Measurements from ENCODE around the gene HAPLN2. TPM values are rescaled to one million over a fixed set of nuclear protein-coding genes. Genes with fewer than 3 reads are reported as not detected.
A peak's percentile ranks its signal among the peaks of the same experiment; 100 is the strongest.

HAPLN2 gene
- total RNA-seq, 2 donors from 2014 or later, result 1.2 TPM; not detected in 1

GRCh38 chr1:156659661-156659987, 40.4 kb downstream of the HAPLN2 start:
- H3K27ac ChIP-seq, result peak overlapping the region; percentile 17 to 65
- ATAC-seq (ENCODE audit: insufficient number of reproducible peaks, low FRiP score, low read depth), result no peak
- DNase-seq (ENCODE audit: low spot score), result no peak
- no peaks in the 10 kb centered on the region for H3K9me3 ChIP-seq
- H3K4me1 ChIP-seq (ENCODE audit: control insufficient read depth in 1 of 2, low read depth in 2 of 2), result peaks cover 54 to 77% of the 10 kb centered on the region in 2 donors
- no peaks in the 10 kb centered on the region for H3K27me3 ChIP-seq (replicated peaks; ENCODE audit: insufficient read depth)
- H3K4me3 ChIP-seq, result peak overlapping the region; percentile 27
- H3K36me3 ChIP-seq, result no peaks in the 10 kb centered on the region
- TF ChIP-seq, protein P1, sequence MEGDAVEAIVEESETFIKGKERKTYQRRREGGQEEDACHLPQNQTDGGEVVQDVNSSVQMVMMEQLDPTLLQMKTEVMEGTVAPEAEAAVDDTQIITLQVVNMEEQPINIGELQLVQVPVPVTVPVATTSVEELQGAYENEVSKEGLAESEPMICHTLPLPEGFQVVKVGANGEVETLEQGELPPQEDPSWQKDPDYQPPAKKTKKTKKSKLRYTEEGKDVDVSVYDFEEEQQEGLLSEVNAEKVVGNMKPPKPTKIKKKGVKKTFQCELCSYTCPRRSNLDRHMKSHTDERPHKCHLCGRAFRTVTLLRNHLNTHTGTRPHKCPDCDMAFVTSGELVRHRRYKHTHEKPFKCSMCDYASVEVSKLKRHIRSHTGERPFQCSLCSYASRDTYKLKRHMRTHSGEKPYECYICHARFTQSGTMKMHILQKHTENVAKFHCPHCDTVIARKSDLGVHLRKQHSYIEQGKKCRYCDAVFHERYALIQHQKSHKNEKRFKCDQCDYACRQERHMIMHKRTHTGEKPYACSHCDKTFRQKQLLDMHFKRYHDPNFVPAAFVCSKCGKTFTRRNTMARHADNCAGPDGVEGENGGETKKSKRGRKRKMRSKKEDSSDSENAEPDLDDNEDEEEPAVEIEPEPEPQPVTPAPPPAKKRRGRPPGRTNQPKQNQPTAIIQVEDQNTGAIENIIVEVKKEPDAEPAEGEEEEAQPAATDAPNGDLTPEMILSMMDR (IDR thresholded peaks at IDR 0.05), result no peak

GRCh38 chr1:156659988-156660751, 41.0 kb downstream of the HAPLN2 start:
- ATAC-seq (ENCODE audit: insufficient number of reproducible peaks, low FRiP score, low read depth) (peak; percentile 91), DNase-seq (ENCODE audit: low spot score) (peak; percentile 93)
- H3K9me3 ChIP-seq, result no peaks in the 10 kb centered on the region
- peak overlapping the region; percentile 88 to 94 for H3K27ac ChIP-seq
- peak overlapping the region; percentile 27 for H3K4me3 ChIP-seq
- TF ChIP-seq, protein P1 (IDR thresholded peaks at IDR 0.05), result peak; percentile 100
- H3K27me3 ChIP-seq (replicated peaks; ENCODE audit: insufficient read depth), result no peaks in the 10 kb centered on the region
- no peaks in the 10 kb centered on the region for H3K36me3 ChIP-seq
- peaks cover 58 to 83% of the 10 kb centered on the region in 2 donors for H3K4me1 ChIP-seq (ENCODE audit: control insufficient read depth in 1 of 2, low read depth in 2 of 2)

DNA sequence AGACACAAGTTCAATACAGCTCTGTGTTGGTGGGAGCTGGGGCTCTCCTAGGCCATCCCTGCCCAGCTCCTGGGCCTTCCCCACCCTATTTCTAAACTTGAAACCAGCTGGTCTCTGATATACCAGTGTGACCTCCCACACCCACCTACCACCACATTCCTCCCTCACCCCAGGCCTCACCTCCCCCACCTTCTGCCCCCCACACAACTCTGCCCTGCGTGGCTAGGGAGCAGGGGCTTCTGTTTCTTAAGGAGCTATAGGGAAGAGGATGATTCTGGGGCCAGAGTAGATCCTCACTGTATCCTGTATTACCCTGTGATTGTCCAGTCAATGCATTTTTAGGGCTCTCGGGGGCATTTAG, 41.5 kb downstream of the HAPLN2 start:
- H3K9me3 ChIP-seq, result no peaks in the 10 kb centered on the region
- no peaks in the 10 kb centered on the region for H3K27me3 ChIP-seq (replicated peaks; ENCODE audit: insufficient read depth)
- DNase-seq (ENCODE audit: low spot score) (no peak), ATAC-seq (ENCODE audit: insufficient number of reproducible peaks, low FRiP score, low read depth) (no peak)
- TF ChIP-seq, protein P1 (IDR thresholded peaks at IDR 0.05), result no peak
- H3K27ac ChIP-seq, result peak overlapping the region; percentile 88 to 94
- H3K4me3 ChIP-seq, result peak overlapping the region; percentile 56
- H3K4me1 ChIP-seq (ENCODE audit: control insufficient read depth in 1 of 2, low read depth in 2 of 2), result peaks cover 63 to 88% of the 10 kb centered on the region in 2 donors
- H3K36me3 ChIP-seq, result no peaks in the 10 kb centered on the region

DNA sequence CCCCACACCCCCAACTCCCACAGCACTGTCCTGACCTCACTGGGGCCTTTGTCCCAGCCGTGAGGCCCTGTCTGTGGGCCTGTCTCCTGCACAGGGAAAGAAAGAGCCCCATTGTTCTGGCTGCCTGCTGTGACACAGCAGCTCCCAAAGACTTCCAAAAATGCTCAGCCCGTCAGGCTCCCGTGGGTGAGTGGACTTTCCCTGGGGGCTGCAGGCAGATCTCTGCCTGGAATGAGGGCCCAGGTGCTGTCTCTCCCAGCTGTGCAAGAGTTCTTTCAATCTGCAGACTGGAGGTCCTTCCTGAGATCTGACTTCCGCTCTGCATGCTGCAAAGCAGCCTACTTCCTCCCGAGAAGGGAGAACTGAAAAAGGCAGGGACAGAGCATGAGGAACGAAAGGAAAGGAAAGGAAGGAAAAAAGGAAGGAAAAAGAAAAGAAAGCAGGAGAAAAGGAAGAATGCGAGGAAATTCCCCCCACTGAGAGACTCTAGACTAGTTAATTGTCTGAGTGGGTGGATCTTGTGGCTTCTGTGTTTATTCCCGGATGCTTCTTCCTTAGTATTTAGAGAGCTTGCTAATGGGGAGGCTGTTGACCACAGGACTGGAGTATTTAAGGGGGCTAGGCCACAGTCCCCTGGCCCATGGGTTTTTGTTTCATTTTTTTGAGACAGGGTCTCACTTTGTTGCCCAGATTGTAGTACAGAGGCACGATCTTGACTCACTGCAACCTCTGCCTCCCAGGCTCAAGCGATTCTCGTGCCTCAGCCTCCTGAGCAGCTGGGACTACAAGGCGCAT, 43.0 kb downstream of the HAPLN2 start:
- no peak for ATAC-seq (ENCODE audit: insufficient number of reproducible peaks, low FRiP score, low read depth)
- no peaks in the 10 kb centered on the region for H3K27me3 ChIP-seq (replicated peaks; ENCODE audit: insufficient read depth)
- H3K4me1 ChIP-seq (ENCODE audit: control insufficient read depth in 1 of 2, low read depth in 2 of 2), result peaks cover 61 to 85% of the 10 kb centered on the region in 2 donors

GRCh38 chr1:156662800-156663055, 43.5 kb downstream of the HAPLN2 start:
- Histone ChIP-seq H3K9me3 (no peaks in the 10 kb centered on the region), H3K36me3 (no peaks in the 10 kb centered on the region), H3K4me1 (ENCODE audit: control insufficient read depth in 1 of 2, low read depth in 2 of 2) (peaks cover 60 to 85% of the 10 kb centered on the region in 2 donors), H3K27me3 (replicated peaks; ENCODE audit: insufficient read depth) (no peaks in the 10 kb centered on the region), H3K4me3 (no peak overlapping the region), H3K27ac (peak overlapping the region; percentile 81 to 94)
- no peak for ATAC-seq (ENCODE audit: insufficient number of reproducible peaks, low FRiP score, low read depth)
- no peak for DNase-seq (ENCODE audit: low spot score)
- TF ChIP-seq, protein P1 (IDR thresholded peaks at IDR 0.05), result no peak

More for the DNA sequence above, 43.0 kb downstream of the HAPLN2 start:
- H3K36me3 ChIP-seq, result no peaks in the 10 kb centered on the region
- no peaks in the 10 kb centered on the region for H3K9me3 ChIP-seq
- DNase-seq (ENCODE audit: low spot score), result no peak
- peak overlapping the region; percentile 81 to 94 for H3K27ac ChIP-seq
- H3K4me3 ChIP-seq, result no peak overlapping the region
- TF ChIP-seq, protein P1 (IDR thresholded peaks at IDR 0.05), result no peak

Measured in thoracic aorta (tissue), 2 donors.